ENCODE results near the gene RIC1. TPM values are rescaled to one million over a fixed set of nuclear protein-coding genes. Genes with fewer than 3 reads are reported as not detected.
A peak's percentile ranks its signal among the peaks of the same experiment; 100 is the strongest.
"Not testable (repeated sequence)": the region's sequence is repeated elsewhere in the genome, so short reads cannot be mapped to it uniquely, and the experiment has no call there.

RIC1 gene
- total RNA-seq, 1 donor from 2014 or later, result 20.4 TPM

DNA sequence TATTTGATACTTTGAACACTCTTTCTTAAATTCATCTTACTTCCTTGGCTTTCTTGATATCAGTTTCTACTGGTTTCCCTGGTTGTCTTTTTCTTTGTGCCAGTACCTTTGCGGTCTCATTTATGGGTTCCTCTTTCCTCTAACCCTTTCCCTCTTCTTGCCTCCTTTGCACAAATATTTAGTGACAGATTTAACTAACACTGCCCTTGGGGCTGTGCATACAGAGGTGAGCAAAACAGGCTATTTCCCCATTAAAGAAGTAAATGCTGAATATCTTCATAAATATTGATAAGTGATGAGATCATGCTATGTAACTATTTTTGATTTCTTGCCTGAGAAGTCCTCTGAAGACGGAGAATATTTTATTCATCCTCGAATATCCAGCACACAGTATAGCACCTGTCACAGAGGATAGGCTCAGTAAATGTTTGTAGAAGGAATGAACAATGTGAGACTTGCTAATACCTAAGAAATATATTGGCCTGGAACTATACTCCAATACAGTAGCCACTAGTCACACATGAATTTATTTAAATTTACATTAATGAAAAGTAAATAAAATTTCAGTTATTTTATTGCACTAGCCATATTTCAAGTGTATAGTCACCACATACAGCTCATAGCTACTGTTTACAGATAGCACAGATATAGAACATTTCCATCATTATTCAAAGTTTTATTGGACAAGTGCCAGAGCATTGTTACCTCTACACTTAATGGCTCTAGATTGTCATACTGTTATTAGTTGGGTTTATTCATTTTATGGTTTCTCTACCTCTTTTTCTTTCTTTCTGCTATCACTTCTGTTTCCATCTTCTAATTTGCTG lies 90.4 kb downstream of the RIC1 start:
- Mint-ChIP-seq H3K9me3 (ENCODE audit: unreplicated experiment) (no peaks in the 10 kb centered on the region), H3K27me3 (ENCODE audit: unreplicated experiment) (no peaks in the 10 kb centered on the region), H3K4me3 (ENCODE audit: unreplicated experiment) (no peak overlapping the region), H3K36me3 (ENCODE audit: low read depth, unreplicated experiment) (peaks cover 35% of the 10 kb centered on the region), H3K4me1 (ENCODE audit: unreplicated experiment) (no peaks in the 10 kb centered on the region), H3K27ac (ENCODE audit: unreplicated experiment) (no peak overlapping the region)
- no peak for DNase-seq (ENCODE audit: low spot score)
- TF ChIP-seq, protein P1, sequence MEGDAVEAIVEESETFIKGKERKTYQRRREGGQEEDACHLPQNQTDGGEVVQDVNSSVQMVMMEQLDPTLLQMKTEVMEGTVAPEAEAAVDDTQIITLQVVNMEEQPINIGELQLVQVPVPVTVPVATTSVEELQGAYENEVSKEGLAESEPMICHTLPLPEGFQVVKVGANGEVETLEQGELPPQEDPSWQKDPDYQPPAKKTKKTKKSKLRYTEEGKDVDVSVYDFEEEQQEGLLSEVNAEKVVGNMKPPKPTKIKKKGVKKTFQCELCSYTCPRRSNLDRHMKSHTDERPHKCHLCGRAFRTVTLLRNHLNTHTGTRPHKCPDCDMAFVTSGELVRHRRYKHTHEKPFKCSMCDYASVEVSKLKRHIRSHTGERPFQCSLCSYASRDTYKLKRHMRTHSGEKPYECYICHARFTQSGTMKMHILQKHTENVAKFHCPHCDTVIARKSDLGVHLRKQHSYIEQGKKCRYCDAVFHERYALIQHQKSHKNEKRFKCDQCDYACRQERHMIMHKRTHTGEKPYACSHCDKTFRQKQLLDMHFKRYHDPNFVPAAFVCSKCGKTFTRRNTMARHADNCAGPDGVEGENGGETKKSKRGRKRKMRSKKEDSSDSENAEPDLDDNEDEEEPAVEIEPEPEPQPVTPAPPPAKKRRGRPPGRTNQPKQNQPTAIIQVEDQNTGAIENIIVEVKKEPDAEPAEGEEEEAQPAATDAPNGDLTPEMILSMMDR (IDR thresholded peaks at IDR 0.05; ENCODE audit: unreplicated experiment), result no peak

DNA sequence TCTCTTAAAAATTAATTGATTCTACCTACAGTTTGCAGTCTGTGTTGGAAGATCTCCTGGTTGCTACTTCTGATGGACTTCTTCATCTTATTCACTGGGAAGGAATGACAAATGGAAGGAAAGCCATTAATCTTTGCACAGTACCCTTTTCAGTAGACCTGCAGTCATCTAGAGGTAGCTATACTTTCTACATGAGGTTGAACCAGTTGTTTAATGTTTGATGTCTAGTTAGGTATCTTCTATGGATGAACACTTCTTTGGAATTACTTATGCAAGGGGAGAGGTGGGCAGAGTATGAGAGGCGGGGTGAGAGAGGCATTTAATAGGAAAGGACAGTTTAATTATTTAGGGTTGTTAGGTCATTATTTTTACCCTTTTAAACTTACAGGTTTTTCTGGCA lies 91.2 kb downstream of the RIC1 start:
- Mint-ChIP-seq H3K36me3 (ENCODE audit: low read depth, unreplicated experiment) (peaks cover 43% of the 10 kb centered on the region), H3K27me3 (ENCODE audit: unreplicated experiment) (no peaks in the 10 kb centered on the region), H3K27ac (ENCODE audit: unreplicated experiment) (no peak overlapping the region), H3K9me3 (ENCODE audit: unreplicated experiment) (no peaks in the 10 kb centered on the region), H3K4me3 (ENCODE audit: unreplicated experiment) (no peak overlapping the region), H3K4me1 (ENCODE audit: unreplicated experiment) (no peaks in the 10 kb centered on the region)
- no peak for DNase-seq (ENCODE audit: low spot score)
- TF ChIP-seq, protein P1 (IDR thresholded peaks at IDR 0.05; ENCODE audit: unreplicated experiment), result no peak

DNA sequence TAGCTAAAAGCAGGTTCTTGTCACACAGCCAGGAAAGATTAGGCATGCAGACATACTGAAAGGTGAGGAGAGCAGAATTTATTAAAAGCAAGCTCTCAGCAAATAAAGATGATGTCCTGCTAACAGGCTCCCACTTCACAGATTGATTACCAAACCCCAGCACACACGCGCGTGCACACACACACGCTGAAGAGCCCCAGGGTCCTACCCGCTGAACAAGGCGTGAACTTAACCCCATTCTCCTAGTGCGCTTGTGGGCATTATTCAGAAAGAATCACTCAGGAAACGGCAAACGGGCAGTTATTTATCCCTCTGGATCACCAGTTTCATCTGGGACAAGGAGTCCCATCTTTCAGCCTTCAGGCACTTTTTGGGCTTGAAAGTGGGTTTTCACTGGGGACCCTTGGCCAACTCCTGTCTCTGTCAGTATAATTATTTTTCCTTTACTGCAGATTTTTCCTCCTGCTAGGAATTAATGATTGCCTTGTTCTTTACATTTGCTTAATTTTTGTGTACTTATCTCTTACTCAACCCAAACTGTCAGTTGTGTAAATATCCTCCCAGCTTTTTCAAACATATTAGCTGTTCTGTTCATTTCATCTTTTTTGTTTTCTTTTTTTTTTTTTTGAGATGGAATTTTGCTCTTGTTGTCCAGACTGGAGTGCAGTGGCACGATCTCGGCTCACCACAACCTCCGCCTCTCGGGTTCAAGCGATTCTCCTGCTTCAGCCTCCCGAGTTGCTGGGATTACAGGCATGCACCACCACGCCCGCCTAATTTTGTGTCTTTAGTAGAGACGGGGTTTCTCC lies 92.6 kb downstream of the RIC1 start:
- H3K27ac Mint-ChIP-seq (ENCODE audit: unreplicated experiment), result no peak overlapping the region
- peaks cover 51% of the 10 kb centered on the region for H3K36me3 Mint-ChIP-seq (ENCODE audit: low read depth, unreplicated experiment)
- H3K27me3 Mint-ChIP-seq (ENCODE audit: unreplicated experiment), result no peaks in the 10 kb centered on the region
- no peaks in the 10 kb centered on the region for H3K4me1 Mint-ChIP-seq (ENCODE audit: unreplicated experiment)
- DNase-seq (ENCODE audit: low spot score), result no peak
- H3K4me3 Mint-ChIP-seq (ENCODE audit: unreplicated experiment), result no peak overlapping the region
- TF ChIP-seq, protein P1 (IDR thresholded peaks at IDR 0.05; ENCODE audit: unreplicated experiment), result no peak
- no peaks in the 10 kb centered on the region for H3K9me3 Mint-ChIP-seq (ENCODE audit: unreplicated experiment)

DNA sequence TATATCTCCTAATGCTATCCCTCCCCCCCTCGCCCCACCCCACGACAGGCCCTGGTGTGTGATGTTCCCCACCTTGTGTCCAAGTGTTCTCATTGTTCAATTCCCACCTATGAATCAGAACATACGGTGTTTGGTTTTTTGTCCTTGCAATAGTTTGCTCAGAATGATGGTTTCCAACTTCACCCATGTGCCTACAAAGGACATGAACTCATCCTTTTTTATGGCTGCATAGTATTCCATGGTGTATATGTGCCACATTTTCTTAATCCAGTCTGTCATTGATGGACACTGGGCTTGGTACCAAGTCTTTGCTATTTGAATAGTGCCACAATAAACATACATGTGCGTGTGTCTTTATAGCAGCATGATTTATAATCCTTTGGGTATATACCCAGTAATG lies 93.8 kb downstream of the RIC1 start:
- Mint-ChIP-seq H3K36me3 (ENCODE audit: low read depth, unreplicated experiment) (peaks cover 52% of the 10 kb centered on the region), H3K4me3 (ENCODE audit: unreplicated experiment) (peak overlapping the region; percentile 51)
- not testable (repeated sequence) for H3K9me3 Mint-ChIP-seq (ENCODE audit: unreplicated experiment); DNase-seq (ENCODE audit: low spot score); H3K27ac Mint-ChIP-seq (ENCODE audit: unreplicated experiment); H3K27me3 Mint-ChIP-seq (ENCODE audit: unreplicated experiment); H3K4me1 Mint-ChIP-seq (ENCODE audit: unreplicated experiment)

DNA sequence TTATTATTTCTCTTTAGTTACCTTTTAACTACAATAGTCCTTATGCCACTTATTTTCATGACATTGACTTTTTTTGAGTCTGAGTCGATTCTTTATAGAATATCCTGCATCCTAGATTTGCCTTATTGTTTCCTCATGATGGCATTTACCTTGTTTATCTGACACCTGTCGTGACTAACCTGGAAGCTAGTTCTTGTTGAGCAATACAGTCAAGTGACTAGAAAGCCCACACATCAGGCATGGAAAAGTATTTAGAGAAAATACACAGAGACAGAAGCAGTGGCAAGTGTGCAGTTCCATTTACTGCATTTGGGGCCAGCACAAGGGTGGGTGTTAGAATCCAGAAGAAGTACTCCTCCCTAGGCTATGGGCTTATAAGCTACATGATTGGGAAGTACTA lies 106.2 kb downstream of the RIC1 start:
- Mint-ChIP-seq H3K27ac (ENCODE audit: unreplicated experiment) (no peak overlapping the region), H3K36me3 (ENCODE audit: low read depth, unreplicated experiment) (peaks cover 9% of the 10 kb centered on the region), H3K4me1 (ENCODE audit: unreplicated experiment) (no peaks in the 10 kb centered on the region)

More for the DNA sequence above, 106.2 kb downstream of the RIC1 start:
- TF ChIP-seq, protein P1 (IDR thresholded peaks at IDR 0.05; ENCODE audit: unreplicated experiment), result no peak
- Mint-ChIP-seq H3K9me3 (ENCODE audit: unreplicated experiment) (no peaks in the 10 kb centered on the region), H3K4me3 (ENCODE audit: unreplicated experiment) (no peak overlapping the region), H3K27me3 (ENCODE audit: unreplicated experiment) (no peaks in the 10 kb centered on the region)
- DNase-seq (ENCODE audit: low spot score), result no peak

Measured in endothelial cell (in vitro differentiated cells).